PC-3 (cell line): ENCODE measurements around the gene DYNC2I2. TPM values are rescaled to one million over a fixed set of nuclear protein-coding genes. Genes with fewer than 3 reads are reported as not detected.
"Not testable (repeated sequence)": the region's sequence is repeated elsewhere in the genome, so short reads cannot be mapped to it uniquely, and the experiment has no call there.

Experiments
- ATAC-seq: fragments of 200-7000 bp; cut with Tn5 transposase; 2 replicates; pipeline ENCODE4 v1.9.1; 2020; ENCODE audit warnings: mild to moderate bottlenecking, moderate library complexity
- BruUV-seq: library from RNA; stranded (reverse); fragments of 400-500 nt; replicated peaks from 2 replicates; lab custom pipeline; 2021; lab: Mats Ljungman, UMichigan
- CTCF ChIA-PET: fragments of 300-600 bp; sonication (Branson Sonifier 250); formaldehyde crosslinking; loops from one replicate; lab custom pipeline; 2022; ENCODE audit warnings: antibody characterized with exemption; lab: Charles Lee
- POLR2A ChIA-PET: fragments of 300-600 bp; sonication (Branson Sonifier 250); formaldehyde crosslinking; loops from one replicate; lab custom pipeline; 2022; ENCODE audit warnings: antibody characterized with exemption; ENCODE audit not compliant: unreplicated experiment; lab: Charles Lee
- DNase-seq: peaks from one replicate; pipeline ENCODE4 v3.0.0-alpha.2; 2015
- H2AFZ ChIP-seq: fragments of 300-600 bp; sonication (generic); 2 replicates; pipeline ENCODE4 v1.6.0; 2016; ENCODE audit warnings: antibody characterized with exemption, low read length
- H3F3A ChIP-seq: fragments of 300-600 bp; sonication (generic); one replicate; pipeline ENCODE4 v1.6.0; 2017; ENCODE audit warnings: antibody characterized with exemption, low read length, control low read depth, mild to moderate bottlenecking; ENCODE audit not compliant: unreplicated experiment
- H3K27ac ChIP-seq: fragments of 300-600 bp; sonication (generic); 2 replicates; pipeline ENCODE4 v1.5.1; 2016; ENCODE audit warnings: mild to moderate bottlenecking, low read length
- H3K27me3 ChIP-seq: fragments of 300-600 bp; sonication (generic); 2 replicates; pipeline ENCODE4 v1.6.1; 2016; ENCODE audit warnings: low read length, mixed read lengths
- H3K36me3 ChIP-seq: fragments of 300-600 bp; sonication (generic); 2 replicates; pipeline ENCODE4 v1.6.1; 2016; ENCODE audit warnings: low read depth, mixed run types, low read length, mixed read lengths
- H3K4me1 ChIP-seq: fragments of 300-600 bp; sonication (generic); 2 replicates; pipeline ENCODE4 v1.5.1; 2016; ENCODE audit warnings: low read length; ENCODE audit not compliant: insufficient read depth
- H3K4me2 ChIP-seq: fragments of 300-600 bp; sonication (generic); 2 replicates; pipeline ENCODE4 v1.6.0; 2016; ENCODE audit warnings: low read length
- H3K4me3 ChIP-seq: fragments of 300-600 bp; sonication (generic); 2 replicates; pipeline ENCODE4 v1.5.1; 2016; ENCODE audit warnings: mild to moderate bottlenecking, low read length, mixed read lengths
- H3K79me2 ChIP-seq: fragments of 300-600 bp; sonication (generic); 2 replicates; pipeline ENCODE4 v1.6.1; 2017; ENCODE audit warnings: low read length, mixed read lengths
- H3K9ac ChIP-seq: fragments of 300-600 bp; sonication (generic); 2 replicates; pipeline ENCODE4 v1.6.0; 2016; ENCODE audit warnings: mild to moderate bottlenecking, low read length
- H3K9me2 ChIP-seq: fragments of 300-600 bp; sonication (generic); replicated peaks from 2 replicates; pipeline ENCODE4 v1.6.1; 2016; ENCODE audit warnings: mixed run types, low read length, mixed read lengths
- H3K9me3 ChIP-seq: fragments of 300-600 bp; sonication (generic); 2 replicates; pipeline ENCODE4 v1.6.1; 2016; ENCODE audit warnings: low read length, mixed read lengths
- H4K20me1 ChIP-seq: fragments of 300-600 bp; sonication (generic); 2 replicates; pipeline ENCODE4 v1.6.1; 2016; ENCODE audit warnings: low read length, mixed read lengths
- EZH2 ChIP-seq: fragments of 300-600 bp; sonication (generic); IDR thresholded peaks from one replicate; pipeline ENCODE4 v1.6.1; 2017; ENCODE audit warnings: antibody characterized with exemption, mild to moderate bottlenecking, low read length; ENCODE audit not compliant: unreplicated experiment
- EZH2phosphoT487 ChIP-seq: fragments of 300-600 bp; sonication (generic); IDR thresholded peaks from 2 replicates; pipeline ENCODE4 v1.6.1; 2018; ENCODE audit warnings: mild to moderate bottlenecking, antibody characterized with exemption, low read length, borderline replicate concordance
- intact Hi-C: fragments of 100-400 bp; cut with micrococcal nuclease; formaldehyde crosslinking; loops from 2 replicates; pipeline ENCODE4 v1.9.0; 2023
- total RNA-seq: library from RNA; depleted of rRNA; stranded (reverse); fragments of >200 nt; gene quantifications from 2 replicates; pipeline ENCODE4 v1.2.3, GENCODE V29; 2014
- TF ChIP-seq, protein P1 (sequence below): fragments of 300-600 bp; sonication (generic); conservative IDR thresholded peaks from 2 replicates; pipeline ENCODE4 v1.5.1; 2017; ENCODE audit warnings: antibody characterized with exemption, low read depth, mild to moderate bottlenecking, low read length

The DYNC2I2 gene
- total RNA-seq, 1 experiment from 2014 or later, result 196 TPM

DNA sequence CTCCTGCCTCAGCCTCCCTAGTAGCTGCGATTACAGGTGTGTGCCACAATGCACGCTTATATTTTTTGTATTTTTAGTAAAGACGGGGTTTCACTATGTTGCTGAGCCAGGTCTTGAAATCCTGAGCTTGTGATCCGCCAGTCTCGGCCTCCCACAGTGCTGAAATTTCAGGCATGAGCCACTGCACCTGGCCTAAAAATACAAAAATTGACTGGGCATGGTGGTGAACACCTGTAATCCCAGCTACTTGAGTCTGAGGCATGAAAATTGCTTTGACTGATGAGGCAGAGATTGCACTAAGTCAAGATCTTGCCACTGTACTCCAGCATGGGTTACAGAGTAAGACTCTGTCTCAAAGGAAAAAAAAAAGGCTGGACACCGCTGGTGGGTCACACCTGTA is 13.1 kb upstream of the DYNC2I2 start:
- POLR2A ChIA-PET, result no interaction called here
- TF ChIP-seq EZH2phosphoT487 (no peak), EZH2 (no peak)
- TF ChIP-seq, protein P1, sequence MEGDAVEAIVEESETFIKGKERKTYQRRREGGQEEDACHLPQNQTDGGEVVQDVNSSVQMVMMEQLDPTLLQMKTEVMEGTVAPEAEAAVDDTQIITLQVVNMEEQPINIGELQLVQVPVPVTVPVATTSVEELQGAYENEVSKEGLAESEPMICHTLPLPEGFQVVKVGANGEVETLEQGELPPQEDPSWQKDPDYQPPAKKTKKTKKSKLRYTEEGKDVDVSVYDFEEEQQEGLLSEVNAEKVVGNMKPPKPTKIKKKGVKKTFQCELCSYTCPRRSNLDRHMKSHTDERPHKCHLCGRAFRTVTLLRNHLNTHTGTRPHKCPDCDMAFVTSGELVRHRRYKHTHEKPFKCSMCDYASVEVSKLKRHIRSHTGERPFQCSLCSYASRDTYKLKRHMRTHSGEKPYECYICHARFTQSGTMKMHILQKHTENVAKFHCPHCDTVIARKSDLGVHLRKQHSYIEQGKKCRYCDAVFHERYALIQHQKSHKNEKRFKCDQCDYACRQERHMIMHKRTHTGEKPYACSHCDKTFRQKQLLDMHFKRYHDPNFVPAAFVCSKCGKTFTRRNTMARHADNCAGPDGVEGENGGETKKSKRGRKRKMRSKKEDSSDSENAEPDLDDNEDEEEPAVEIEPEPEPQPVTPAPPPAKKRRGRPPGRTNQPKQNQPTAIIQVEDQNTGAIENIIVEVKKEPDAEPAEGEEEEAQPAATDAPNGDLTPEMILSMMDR, result no peak
- CTCF ChIA-PET, result no interaction called here
- ATAC-seq, result no peak
- H3K79me2 ChIP-seq, result no peaks in the 10 kb centered on the region
- H3K36me3 ChIP-seq, result no peaks in the 10 kb centered on the region
- H3K4me1 ChIP-seq, result no peaks in the 10 kb centered on the region
- H3K27me3 ChIP-seq, result no peaks in the 10 kb centered on the region
- no peak overlapping the region for H2AFZ ChIP-seq
- H4K20me1 ChIP-seq, result no peaks in the 10 kb centered on the region
- no peak overlapping the region for H3K9ac ChIP-seq
- H3K4me2 ChIP-seq, result no peak overlapping the region
- no peaks in the 10 kb centered on the region for H3K9me3 ChIP-seq
- no peaks in the 10 kb centered on the region for H3F3A ChIP-seq
- H3K4me3 ChIP-seq, result no peak overlapping the region
- H3K27ac ChIP-seq, result no peak overlapping the region
- no peak for DNase-seq
- intact Hi-C loops, result no loop called here
- no TSS peak for BruUV-seq
- H3K9me2 ChIP-seq, result no peaks in the 10 kb centered on the region

DNA sequence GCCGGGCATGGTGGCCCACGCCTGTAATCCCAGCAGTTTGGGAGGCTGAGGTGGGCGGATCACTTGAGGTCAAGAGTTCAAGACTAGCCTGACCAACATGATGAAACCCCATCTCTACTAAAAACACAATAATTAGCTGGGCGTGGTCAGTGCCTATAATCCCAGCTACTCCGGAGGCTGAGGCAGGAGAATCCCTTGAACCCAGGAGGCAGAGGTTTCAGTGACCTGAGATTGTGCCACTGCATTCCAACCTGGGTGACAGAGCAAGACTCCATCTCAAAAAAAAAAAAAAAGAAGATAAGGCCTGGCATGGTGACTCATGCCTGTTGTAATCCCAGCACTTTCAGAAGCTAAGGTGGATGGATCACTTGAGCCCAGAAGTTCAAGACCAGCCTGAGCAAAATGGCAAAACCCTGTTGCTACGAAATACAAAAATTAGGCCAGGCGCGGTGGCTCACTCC is 9.9 kb upstream of the DYNC2I2 start:
- H3K4me2 ChIP-seq, H3K9me3 ChIP-seq, H3K9ac ChIP-seq, DNase-seq, H3K27ac ChIP-seq, H3K4me3 ChIP-seq, H3K79me2 ChIP-seq, intact Hi-C loops, H3K4me1 ChIP-seq, ATAC-seq, H3F3A ChIP-seq, H2AFZ ChIP-seq, H3K36me3 ChIP-seq, H3K9me2 ChIP-seq, H3K27me3 ChIP-seq, BruUV-seq, H4K20me1 ChIP-seq, CTCF ChIA-PET: not testable (repeated sequence)
- POLR2A ChIA-PET, result interaction anchor here (0.7 kb wide), 1 partner anchor 162 kb away, joined by 4 read pairs; no protein-coding TSS in a partner anchor

DNA sequence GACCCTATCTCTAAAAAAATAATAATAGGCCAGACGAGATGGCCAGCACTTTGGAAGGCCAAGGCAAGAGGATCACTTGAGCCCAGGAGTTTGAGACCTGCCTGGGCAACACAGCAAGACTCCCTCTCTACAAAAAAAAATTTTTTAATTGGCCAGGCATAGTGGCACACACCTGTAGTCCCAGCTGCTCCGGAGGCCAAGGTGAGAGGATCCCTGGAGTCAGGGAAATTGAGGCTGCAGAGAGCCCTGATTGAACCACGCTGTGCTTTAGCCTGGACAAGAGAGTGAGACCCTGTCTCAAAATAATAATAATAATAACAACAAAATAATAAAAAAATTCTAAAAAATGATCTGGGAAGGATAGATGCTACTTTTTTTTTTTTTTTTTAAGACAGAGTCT is 1.1 kb upstream of the DYNC2I2 start:
- no TSS peak for BruUV-seq
- Histone ChIP-seq H3F3A (no peaks in the 10 kb centered on the region), H3K4me3 (no peak overlapping the region), H3K4me2 (no peak overlapping the region), H3K36me3 (no peaks in the 10 kb centered on the region), H3K9me3 (no peaks in the 10 kb centered on the region), H3K79me2 (peaks cover 19% of the 10 kb centered on the region), H3K27ac (no peak overlapping the region), H2AFZ (no peak overlapping the region), H4K20me1 (no peaks in the 10 kb centered on the region), H3K9me2 (no peaks in the 10 kb centered on the region), H3K27me3 (no peaks in the 10 kb centered on the region), H3K9ac (no peak overlapping the region), H3K4me1 (peaks cover 3% of the 10 kb centered on the region)
- TF ChIP-seq, protein P1, result no peak
- TF ChIP-seq EZH2phosphoT487, result no peak
- no peak for TF ChIP-seq EZH2
- ATAC-seq, result no peak
- CTCF ChIA-PET, result no interaction called here
- intact Hi-C loops, result loop anchor here (2.0 kb wide), 1 partner anchor 27 kb away; no protein-coding TSS in a partner anchor
- DNase-seq, result no peak
- POLR2A ChIA-PET, result no interaction called here
